Hypothalamus (tissue), 51 donors: ENCODE measurements around the gene RABGAP1L.
A peak's percentile ranks its signal among the peaks of the same experiment; 100 is the strongest.

Experiments used
- DNase-seq, 51 donors: peaks; one replicate each; lab custom pipeline; 2025; lab: John Stamatoyannopoulos, UW

The RABGAP1L gene

DNA sequence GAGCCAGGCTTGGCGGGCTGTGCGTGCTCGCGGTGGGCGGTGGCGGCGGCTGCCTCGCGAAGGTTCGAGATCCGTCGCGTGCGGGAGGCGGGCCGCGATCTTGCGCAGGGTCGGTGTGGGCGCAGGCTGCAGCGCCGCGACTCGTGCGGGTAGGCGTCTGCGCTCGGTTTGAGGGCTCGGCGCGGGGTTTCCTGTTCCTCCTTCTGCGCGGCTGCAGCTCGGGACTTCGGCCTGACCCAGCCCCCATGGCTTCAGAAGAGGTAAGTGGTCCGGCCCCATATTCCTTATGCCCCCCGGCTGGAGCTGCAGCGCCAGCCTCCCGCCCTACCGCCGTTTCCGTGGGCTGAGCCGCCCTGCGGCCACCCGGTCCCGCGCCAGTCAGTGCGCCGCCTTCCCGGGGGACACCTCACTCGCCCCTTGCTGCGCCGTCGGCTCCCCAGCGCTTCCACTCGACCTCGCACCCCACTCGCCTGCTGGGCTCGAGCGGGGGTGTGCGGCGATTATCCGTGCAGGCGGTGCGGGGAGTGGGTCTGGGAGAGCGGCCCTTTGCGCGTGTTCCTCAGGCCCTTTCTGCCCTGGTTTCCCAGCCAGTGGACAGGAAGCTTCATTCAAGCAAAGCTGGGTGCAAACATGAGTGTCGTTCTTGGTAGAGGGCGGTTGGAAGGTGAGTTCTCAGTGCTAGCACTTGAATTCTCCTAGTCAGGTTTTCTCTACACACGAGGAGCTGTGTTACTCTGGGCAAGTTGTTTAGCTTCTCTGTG lies 840.8 kb downstream of the RABGAP1L start, which contains the start of gene CACYBP:
Gene CACYBP, plus strand, starts transcription at position 12 of the 761 bp plus-strand sequence. Its CDS starts 234 bp downstream, at position 246.
- DNase-seq = peak in 28 of 51 donors; percentile 25 to 76 (median 60)

DNA sequence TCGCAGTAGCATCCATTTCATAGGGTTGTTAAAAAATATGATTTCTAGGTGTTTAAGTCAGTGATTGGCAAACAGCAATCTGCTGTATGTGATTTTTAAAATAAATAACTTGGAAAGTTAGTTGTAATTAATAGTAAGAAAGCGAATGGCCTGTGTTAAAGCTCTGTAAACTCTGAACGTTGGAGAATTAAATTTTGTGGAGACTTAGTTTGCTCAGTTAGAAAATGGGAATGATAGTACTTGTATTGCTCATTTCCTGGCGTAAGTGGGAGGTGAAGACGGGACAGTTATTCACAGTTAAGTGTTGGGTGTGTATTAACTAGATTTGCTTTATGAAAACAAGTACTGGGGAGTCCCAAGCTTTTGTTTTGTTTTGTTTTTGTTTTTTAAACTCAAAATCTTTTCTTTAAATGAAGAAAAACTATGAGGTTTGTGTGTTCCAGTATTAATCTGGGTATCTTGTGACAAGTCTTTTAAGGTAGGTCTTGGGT lies 841.4 kb downstream of the RABGAP1L start:
- DNase-seq = no peak

DNA sequence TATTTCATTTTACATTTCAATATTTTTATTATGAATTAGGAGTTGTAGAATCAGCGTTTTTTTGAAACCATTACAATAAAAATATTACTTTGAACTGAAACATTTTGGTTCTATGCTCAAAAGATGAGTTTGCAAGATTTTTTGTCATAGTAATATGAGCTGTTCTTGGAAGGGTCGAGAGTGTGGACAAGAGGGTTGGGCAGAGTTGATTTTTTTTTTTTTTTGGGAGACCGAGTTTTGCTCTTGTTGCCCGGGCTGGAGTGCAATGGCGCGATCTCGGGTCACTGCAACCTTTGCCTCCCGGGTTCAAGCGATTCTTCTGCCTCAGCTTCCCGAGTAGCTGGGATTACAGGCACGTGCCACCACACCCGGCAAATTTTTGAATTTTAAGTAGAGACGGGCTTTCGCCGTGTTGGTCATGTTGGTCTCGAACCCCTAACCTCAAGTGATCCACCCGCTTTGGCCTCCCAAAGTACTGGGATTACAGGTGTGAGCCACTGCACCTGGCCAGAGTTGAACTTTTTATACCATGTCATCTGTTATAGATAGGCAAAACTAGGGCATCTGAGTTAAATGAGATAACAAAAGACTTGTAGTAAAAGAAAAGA lies 843.7 kb downstream of the RABGAP1L start:
- no peak for DNase-seq

GRCh38 chr1:175003521-175003920 lies 844.2 kb downstream of the RABGAP1L start:
- DNase-seq = no peak

DNA sequence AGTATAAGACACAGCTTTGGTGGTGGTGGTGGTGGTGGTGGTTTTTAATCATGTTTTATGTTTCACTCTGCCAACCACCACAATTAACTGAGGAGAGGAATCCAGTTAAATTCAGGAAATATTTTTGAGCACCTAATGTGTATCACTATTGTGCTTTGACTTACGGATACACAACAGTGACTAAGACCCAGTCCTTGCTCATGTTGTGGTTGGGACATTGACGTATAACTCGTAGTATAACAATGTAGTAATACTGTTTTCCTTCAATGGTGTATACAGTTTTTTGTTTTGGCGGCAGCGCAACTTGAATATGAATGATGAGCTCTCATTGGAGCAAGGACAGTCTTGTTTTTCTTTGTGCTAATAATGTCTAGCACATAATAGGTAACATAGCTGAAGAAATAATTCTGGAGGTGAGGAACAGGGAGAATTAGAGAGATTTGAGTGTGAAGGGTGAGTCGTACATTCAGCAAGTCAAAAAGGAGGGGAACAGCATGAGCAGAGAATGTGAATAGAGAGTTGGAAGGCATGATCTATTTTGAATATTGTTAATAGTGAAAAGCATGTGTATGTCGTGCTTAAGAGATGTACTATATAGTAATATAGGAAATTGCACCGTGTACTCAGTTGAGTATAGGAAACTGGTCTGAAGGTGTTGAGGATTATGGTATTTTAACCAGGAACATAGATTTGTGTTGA lies 845.9 kb downstream of the RABGAP1L start:
- no peak for DNase-seq

DNA sequence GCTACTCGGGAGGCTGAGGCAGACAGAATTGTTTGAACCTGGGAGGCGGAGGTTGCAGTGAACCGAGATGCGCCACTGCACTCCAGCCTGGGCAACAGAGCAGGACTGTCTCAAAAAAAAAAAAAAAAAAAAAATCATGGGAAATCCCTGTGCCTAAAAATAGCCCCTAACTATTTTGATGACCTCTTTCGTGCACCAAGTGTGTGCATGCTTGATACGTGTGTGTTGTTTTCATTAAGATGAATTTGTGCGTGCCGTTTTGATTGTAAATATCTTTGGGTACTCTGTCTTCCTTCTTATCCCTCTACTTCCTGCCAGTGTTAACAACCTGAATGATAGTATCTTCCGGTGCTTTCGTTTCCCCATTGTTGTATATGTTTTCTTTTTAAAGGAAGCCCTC lies 850.2 kb downstream of the RABGAP1L start:
- no peak for DNase-seq

GRCh38 chr1:175013445-175013844 lies 854.1 kb downstream of the RABGAP1L start:
- no peak for DNase-seq

DNA sequence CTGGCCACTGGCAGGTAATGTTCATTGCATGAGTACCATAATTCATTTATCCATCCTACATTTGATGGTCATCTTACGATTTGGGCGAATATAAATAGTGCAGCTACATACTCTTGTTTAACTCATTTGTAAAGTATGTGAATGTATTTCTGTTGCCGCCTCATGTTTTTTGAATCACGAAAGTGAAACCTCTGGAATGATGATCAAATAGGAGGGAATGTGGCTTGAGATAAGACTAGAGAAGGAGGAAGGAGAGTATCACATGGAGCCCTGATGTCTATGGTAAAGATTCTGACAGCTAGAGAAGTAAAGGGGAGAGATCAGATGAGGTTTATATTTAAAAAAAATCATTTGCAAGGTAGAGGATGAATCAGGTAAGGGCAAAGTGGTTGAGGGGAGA lies 855.9 kb downstream of the RABGAP1L start:
- DNase-seq = no peak

DNA sequence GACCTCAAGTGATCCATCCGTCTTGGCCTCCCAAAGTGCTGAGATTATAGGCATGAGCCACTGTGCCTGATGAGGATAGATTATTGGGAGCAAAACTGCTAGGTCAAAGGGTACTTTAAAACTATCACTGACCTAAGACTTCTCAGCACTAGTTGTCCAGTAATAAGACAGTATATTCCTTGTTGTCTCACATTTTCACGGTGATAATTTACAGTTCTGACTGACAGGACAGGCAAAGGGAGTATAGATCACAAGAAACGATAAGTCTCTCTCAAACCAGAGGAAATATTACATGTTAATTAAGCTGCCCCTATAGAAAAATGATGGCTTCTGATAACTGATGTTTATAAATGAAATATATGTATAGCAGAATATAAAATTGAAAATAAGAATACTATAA lies 860.2 kb downstream of the RABGAP1L start:
- no peak for DNase-seq

- DNase-seq = peak; percentile 71 to 98 (median 93)
Measured at GRCh38 chr1:175023043-175023921, 864.0 kb downstream of the RABGAP1L start, which contains the start of gene MRPS14. MRPS14 (minus strand) TSS chr1:175023425; CDS start chr1:175023408, 17 bp downstream.

GRCh38 chr1:175023922-175024242 lies 864.6 kb downstream of the RABGAP1L start:
- DNase-seq = peak in 1 of 51 donors; percentile 12

GRCh38 chr1:175024773-175025172 lies 865.5 kb downstream of the RABGAP1L start:
- no peak for DNase-seq

DNA sequence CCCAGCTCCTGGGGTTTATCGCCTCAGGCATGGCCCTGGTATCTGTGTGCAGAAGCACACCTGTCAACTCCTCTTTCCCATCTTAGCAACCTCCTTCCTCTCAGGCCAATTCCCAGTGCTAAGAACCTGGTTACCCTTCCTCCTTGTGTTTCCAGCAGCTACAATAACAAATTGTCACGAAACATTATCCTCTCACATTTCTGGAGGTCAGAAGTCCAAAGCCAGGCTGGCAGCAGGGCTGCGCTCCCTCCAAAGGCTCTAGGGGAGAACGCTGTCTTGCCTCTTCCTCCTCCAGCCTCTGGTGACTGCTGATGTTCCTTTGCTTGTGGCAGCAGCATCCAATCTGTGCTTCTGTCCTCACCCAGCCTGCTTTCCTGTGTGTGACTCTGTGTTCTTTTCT lies 874.6 kb downstream of the RABGAP1L start:
- DNase-seq = no peak

- no peak for DNase-seq
Measured at GRCh38 chr1:175034775-175035174, 875.5 kb downstream of the RABGAP1L start.

GRCh38 chr1:175035865-175036264 lies 876.5 kb downstream of the RABGAP1L start:
- DNase-seq = no peak

GRCh38 chr1:175036476-175036875 lies 877.2 kb downstream of the RABGAP1L start:
- no peak for DNase-seq

- DNase-seq = no peak
Measured at GRCh38 chr1:175037416-175037815, 878.1 kb downstream of the RABGAP1L start.

DNA sequence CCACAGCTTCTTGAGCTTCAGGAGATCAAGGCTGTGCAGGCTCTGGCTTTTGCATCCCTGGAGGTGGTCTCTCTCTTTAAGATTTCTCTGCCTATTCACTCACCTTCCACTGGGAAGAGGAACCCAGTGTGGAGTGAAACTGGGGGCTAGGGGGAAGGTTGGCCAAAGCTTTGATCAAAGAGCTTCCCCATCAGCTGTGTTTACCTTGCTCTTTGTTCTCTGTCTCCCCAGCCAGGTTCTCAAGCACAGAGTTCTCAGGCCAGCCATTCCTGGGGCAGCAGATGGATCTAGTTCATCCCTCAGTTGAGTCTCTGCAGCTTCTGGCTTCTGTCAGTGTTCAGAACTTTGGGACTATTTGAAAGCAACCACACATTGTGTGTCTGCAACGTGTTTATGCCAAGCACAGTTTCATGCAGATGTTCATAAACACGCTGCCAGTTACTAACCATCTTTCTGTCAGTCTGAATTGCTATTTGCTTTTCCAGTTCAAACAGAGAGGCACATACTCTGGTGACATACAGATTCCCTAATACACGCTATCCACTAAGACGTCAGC lies 881.1 kb downstream of the RABGAP1L start:
- no peak for DNase-seq

GRCh38 chr1:175042650-175043049 lies 883.3 kb downstream of the RABGAP1L start:
- DNase-seq = no peak

DNA sequence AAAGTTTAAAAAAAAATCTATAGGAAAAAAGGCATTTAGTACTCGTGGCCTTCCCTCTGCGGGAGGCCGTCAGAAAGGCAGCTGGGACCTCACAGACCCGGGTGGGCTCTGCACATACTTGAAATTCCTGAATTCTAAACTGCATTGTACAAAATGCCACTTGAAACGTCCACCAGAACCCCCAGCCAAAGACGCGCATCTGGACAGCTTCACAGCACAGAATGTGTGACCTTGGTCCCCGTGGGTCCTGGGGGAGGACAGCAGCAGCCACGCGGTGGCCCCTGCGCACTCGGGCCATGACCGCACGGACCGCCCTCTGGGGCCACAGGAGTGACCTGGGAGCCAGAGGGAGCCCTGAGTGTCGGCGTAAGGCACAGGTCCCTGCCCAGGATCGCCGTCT lies 884.5 kb downstream of the RABGAP1L start:
- no peak for DNase-seq
